ENCODE results near the gene C1orf21.

The C1orf21 gene

DNA sequence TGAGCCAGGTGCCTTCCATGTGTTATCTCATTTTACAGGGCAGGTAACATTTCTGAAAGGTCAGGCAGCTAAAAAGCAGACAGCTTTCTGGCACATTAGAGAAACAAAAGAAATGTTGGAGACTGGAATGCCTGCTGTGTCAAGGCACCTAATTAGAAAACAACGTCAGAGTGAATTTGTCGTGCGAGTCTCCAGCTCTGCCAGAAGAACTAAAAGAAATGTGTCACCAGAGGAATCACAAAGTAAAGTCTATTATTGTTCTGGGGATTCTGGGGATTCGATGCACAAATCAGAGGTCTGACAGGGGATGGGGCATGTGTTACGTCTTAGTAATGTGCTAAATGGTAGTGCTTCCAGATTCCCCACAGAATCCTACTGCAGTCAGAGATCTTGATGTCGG is 278.5 kb downstream of the C1orf21 start:
- DNase-seq, result no peak

DNA sequence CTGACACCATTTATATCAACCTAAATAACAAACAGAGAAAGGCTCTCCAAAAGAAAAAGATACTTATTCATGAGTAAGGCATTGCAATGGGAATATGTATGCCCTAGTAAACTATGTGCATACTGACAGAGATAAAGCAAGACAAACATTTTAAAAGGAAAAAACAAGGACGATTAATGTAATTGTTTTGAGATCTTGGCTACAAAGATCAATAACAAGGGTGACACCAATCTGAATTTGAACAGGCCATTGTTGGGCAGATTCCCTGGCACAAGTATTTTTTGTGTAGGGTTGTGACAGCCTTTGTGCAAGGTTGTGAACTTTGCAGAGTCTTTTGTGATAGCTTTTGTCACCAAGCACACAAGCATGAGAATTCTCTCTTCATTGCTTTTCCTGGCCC is 282.6 kb downstream of the C1orf21 start:
- no peak for DNase-seq

DNA sequence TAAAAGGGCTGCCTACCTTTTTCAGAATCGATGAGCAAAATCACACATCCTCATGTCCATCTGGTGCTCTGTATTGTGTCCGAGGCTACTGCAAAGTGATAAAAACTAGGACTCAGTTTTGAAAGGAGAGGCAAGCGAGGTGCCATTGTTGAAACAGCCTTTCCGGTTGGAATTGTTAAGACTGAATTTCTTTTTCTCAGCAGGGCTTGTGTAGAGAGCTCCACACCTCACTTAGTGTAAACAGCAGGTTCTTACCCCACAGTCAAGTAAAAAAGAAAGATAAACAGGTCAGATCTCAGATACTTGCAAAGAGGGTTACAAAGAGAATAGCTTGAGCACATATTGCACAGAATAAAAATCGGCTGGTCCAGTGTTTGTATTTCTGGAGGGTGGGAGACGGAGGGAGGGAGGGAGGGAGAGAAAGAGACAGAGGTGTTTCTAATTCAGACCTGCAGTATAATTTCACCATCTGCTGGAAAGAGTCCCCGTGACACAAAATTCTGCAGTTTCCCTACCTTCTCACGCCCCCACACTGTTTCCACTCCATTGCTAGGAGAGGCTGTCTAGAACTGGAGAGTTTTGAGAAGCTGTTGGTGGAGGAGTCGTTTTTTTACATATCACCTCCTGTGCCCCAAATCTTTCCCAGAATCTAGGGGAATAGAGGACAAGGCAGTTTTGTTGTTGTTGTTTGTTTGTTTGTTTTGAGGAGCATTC is 285.3 kb downstream of the C1orf21 start:
- no peak for DNase-seq

DNA sequence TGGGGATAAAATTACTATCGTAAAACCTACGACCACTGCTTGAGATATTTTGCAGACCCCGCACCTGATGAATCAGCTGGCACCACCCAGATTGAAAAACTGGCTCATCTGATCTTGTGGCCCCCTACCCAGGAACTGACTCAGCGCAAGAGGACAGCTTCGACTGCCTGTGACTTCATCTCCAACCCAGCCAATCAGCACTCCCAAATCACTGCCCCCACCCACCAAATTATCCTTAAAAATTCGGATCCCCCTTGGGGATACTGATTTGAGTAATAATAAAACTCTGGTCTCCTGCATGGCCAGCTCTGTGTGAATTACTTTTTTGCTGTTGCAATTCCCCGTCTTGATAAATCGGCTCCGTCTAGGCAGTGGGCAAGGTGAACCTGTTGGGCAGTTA is 286.5 kb downstream of the C1orf21 start:
- no peak for DNase-seq

DNA sequence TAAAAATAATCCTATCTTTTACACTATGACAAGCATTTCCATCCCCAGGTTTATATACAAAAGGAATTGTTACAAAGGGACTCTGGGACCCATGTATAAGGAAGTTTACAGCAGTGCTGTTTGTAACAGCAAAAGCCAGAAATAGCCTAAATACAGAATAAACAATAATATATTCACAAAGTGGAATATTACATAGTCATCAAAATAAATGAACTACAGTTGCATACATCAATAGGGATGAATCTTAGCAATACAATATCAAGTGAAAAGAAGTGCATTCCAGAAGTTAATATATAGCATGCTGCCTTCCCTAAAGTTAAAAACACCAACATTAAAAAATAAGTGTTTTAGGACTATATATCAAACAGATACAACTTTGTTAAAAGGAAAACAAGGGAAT is 290.5 kb downstream of the C1orf21 start:
- DNase-seq, result no peak
